HepG2 (cell line): ENCODE measurements around the gene TMEM184B. TPM values are rescaled to one million over a fixed set of nuclear protein-coding genes. Genes with fewer than 3 reads are reported as not detected.

Experiments
- ARID4A ChIP-seq: sonication (generic); formaldehyde crosslinking; IDR thresholded peaks from 2 replicates; pipeline ENCODE4 v1.5.0; 2020; ENCODE audit warnings: mild to moderate bottlenecking, missing genetic modification reagents, borderline replicate concordance
- ATF6 ChIP-seq: sonication (generic); formaldehyde crosslinking; conservative IDR thresholded peaks from 2 replicates; pipeline ENCODE4 v1.4.0; 2020; ENCODE audit warnings: missing genetic modification reagents
- BCL3 ChIP-seq: sonication (generic); formaldehyde crosslinking; IDR thresholded peaks from 2 replicates; pipeline ENCODE4 v1.5.1; 2020; ENCODE audit warnings: mild to moderate bottlenecking, missing genetic modification reagents, moderate library complexity
- GLI4 ChIP-seq: sonication (generic); formaldehyde crosslinking; IDR thresholded peaks from 2 replicates; pipeline ENCODE4 v1.5.1; 2020; ENCODE audit warnings: missing genetic modification reagents, mild to moderate bottlenecking, moderate library complexity, borderline replicate concordance
- HNF4A ChIP-seq: sonication (generic); formaldehyde crosslinking; IDR thresholded peaks from 2 replicates; pipeline ENCODE4 v1.4.0; 2020; ENCODE audit warnings: missing genetic modification reagents
- KDM4B ChIP-seq: sonication (generic); formaldehyde crosslinking; IDR thresholded peaks from 2 replicates; pipeline ENCODE4 v1.4.0; 2020; ENCODE audit warnings: missing genetic modification reagents
- LCORL ChIP-seq, 2 experiments: fragments of 450-650 bp in 1 of 2; sonication (generic) in 1 of 2; formaldehyde crosslinking in 1 of 2; IDR thresholded peaks; 2 replicates each; pipeline versions ENCODE4 v1.5.0 to v1.6.1; 2017 to 2020; ENCODE audit warnings: antibody characterized with exemption in 1 of 2, missing genetic modification reagents in 1 of 2
- MED1 ChIP-seq: sonication (generic); formaldehyde crosslinking; IDR thresholded peaks from 2 replicates; pipeline ENCODE4 v1.4.0; 2020; ENCODE audit warnings: missing genetic modification reagents
- MTERF4 ChIP-seq: sonication (generic); formaldehyde crosslinking; IDR thresholded peaks from 2 replicates; pipeline ENCODE4 v1.8.0; 2023; ENCODE audit warnings: mild to moderate bottlenecking, missing genetic modification reagents
- MTF2 ChIP-seq: sonication (generic); formaldehyde crosslinking; IDR thresholded peaks from 2 replicates; pipeline ENCODE4 v1.5.0; 2020; ENCODE audit warnings: missing genetic modification reagents, borderline replicate concordance
- MXD3 ChIP-seq: IDR thresholded peaks from 2 replicates; pipeline ENCODE4 v1.6.1; 2016; ENCODE audit warnings: mild to moderate bottlenecking, missing biosample characterization, missing genetic modification reagents
- SRF ChIP-seq: IDR thresholded peaks from 2 replicates; pipeline ENCODE4 v1.6.1; 2011; ENCODE audit warnings: mild to moderate bottlenecking, low read depth, low read length, moderate library complexity
- ZBTB38 ChIP-seq: sonication (generic); formaldehyde crosslinking; IDR thresholded peaks from 2 replicates; pipeline ENCODE4 v1.5.1; 2020; ENCODE audit warnings: mild to moderate bottlenecking, missing genetic modification reagents
- ZNF317 ChIP-seq: sonication (generic); formaldehyde crosslinking; IDR thresholded peaks from 2 replicates; pipeline ENCODE4 v1.5.0; 2020; ENCODE audit warnings: mild to moderate bottlenecking, missing genetic modification reagents
- ZNF382 ChIP-seq: sonication (generic); formaldehyde crosslinking; IDR thresholded peaks from 2 replicates; pipeline ENCODE4 v1.5.0; 2020; ENCODE audit warnings: missing genetic modification reagents, mild to moderate bottlenecking, borderline replicate concordance
- ZNF446 ChIP-seq: sonication (generic); formaldehyde crosslinking; IDR thresholded peaks from 2 replicates; pipeline ENCODE4 v1.5.0; 2020; ENCODE audit warnings: mild to moderate bottlenecking, missing genetic modification reagents
- ZNF607 ChIP-seq: sonication (generic); formaldehyde crosslinking; IDR thresholded peaks from 2 replicates; pipeline ENCODE4 v1.5.1; 2020; ENCODE audit warnings: missing genetic modification reagents, mild to moderate bottlenecking, borderline replicate concordance
- ZNF619 ChIP-seq: sonication (generic); formaldehyde crosslinking; IDR thresholded peaks from 2 replicates; pipeline ENCODE4 v1.4.0; 2020; ENCODE audit warnings: mild to moderate bottlenecking, missing genetic modification reagents
- polyA plus RNA-seq, 8 experiments: library from polyadenylated mRNA; depleted of rRNA in 3 of 8; stranded (reverse) in 7 of 8; unstranded in 1 of 8; fragments of >200 nt; fragmentation: Illumina TruSeq in 4 of 8; extraction: Trizol in 4 of 8; gene quantifications; 2 replicates each; pipeline versions ENCODE4 v1.2.1 to v1.2.3, GENCODE V29; 2011 to 2016; ENCODE audit warnings: low read depth in 4 of 8, missing spikeins in 1 of 8, mixed read lengths in 1 of 8; ENCODE audit not compliant: insufficient read depth in 1 of 8
- total RNA-seq, 5 experiments: library from RNA; depleted of rRNA; stranded (reverse); fragments of >200 nt; fragmentation: Illumina TruSeq; extraction: Trizol; gene quantifications; 2 replicates each; pipeline ENCODE4 v1.2.3, GENCODE V29; 2016; ENCODE audit warnings: low read depth in 1 of 5

TMEM184B gene
- total and polyA plus RNA-seq, 2 of the 13 experiments (the other 11 are each of a cell fraction or from before 2014, with no cell fraction given), result 15.9 to 16.0 TPM

GRCh38 chr22:38272373-38273134 lies at the start of gene TMEM184B (continued):
- TF ChIP-seq MTF2 (CRISPR knock-in tag) (0 out of 2 replicates have a peak, but pooled peaks have one; percentile 46), BCL3 (CRISPR knock-in tag) (no peak), ZNF619 (CRISPR knock-in tag) (no peak), MED1 (CRISPR knock-in tag) (no peak), HNF4A (CRISPR knock-in tag) (no peak), MTERF4 (CRISPR knock-in tag) (peak; percentile 74; the same call in 1 of the 2 replicates), SRF (no peak), MXD3 (CRISPR knock-in tag) (no peak), KDM4B (CRISPR knock-in tag) (no peak), ARID4A (CRISPR knock-in tag) (peak; percentile 74), ZNF317 (CRISPR knock-in tag) (no peak), LCORL (IDR thresholded peaks at IDR 0.05) (no peak), LCORL (CRISPR knock-in tag; IDR thresholded peaks at IDR 0.05) (0 out of 2 replicates have a peak, but pooled peaks have one; percentile 16), ATF6 (CRISPR knock-in tag) (no peak), ZNF607 (CRISPR knock-in tag) (no peak), GLI4 (CRISPR knock-in tag) (no peak), ZBTB38 (CRISPR knock-in tag) (no peak), ZNF382 (CRISPR knock-in tag) (no peak), ZNF446 (peak; percentile 17; the same call in 1 of the 2 replicates)
